ENCODE data around the gene ATP2A2.

ATP2A2 gene

GRCh38 chr12:110262442-110263388 is 18.3 kb upstream of the ATP2A2 start:
- no peak for DNase-seq

GRCh38 chr12:110266381-110266960 is 14.6 kb upstream of the ATP2A2 start:
- no peak for DNase-seq

- DNase-seq = peak; percentile 45
Observed at GRCh38 chr12:110266980-110267620, 13.9 kb upstream of the ATP2A2 start.

DNA sequence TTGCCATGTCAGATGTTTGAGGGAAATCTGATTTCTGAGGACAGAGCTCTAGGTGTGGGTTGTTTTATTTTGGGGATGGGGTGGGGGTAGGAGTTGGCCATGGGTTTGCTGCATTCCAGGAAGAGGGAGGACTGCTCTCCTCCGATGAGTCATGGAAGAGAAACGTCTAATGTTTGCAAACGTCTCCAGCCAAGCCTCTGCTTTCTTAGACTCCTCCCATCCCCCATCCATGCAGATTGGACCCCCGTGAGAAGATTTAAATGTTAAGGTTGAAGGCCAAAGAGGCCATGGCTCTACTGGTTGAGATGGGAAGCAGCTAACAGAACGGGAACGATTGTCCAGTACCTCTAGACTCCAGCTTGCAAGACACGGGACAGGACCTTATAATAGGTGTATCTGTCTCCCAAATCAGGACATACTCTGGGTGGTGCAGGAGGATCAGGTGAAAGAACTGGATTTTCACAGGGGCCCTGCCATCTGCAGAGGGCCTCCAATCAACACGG is 11.4 kb upstream of the ATP2A2 start:
- DNase-seq = no peak

DNA sequence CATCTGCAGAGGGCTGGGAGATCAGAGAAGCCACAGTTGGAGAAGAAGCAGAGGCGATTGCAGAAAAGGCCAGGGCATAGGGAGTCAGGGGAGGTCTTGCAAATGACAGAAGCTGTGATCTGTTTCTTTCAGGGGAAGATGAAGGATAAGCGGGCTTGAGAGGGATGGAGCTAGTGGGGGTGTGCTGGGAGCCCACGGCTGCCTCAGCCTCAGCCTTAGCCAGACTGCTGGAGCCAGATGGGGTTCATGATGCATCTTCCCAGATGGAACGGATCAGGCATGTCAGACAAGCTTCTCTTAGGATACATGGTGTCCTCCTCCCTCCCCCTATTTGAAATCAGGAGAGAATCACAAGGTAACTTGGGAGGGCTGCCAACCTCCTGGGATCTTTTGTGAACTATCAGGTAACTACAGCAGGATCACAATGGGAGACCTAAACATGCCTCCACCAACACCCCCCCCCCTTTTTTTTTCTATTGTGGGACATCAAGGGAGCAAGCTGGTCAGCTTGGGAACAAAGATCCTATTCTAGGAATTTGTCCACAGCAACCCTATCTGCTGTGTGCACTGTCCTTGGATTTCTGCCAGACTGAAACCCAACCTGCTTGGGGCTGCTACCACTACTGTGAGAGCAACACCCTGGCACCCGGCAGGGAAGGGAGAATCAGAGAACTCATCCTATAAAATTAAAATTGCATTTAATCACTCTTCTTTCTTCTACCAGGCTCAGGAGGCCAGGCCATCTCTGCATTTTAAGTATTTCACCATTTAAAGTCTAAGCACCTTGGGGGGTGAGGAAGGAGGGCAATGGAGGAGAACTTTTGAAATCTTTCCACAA is 10.7 kb upstream of the ATP2A2 start:
- DNase-seq = no peak

DNA sequence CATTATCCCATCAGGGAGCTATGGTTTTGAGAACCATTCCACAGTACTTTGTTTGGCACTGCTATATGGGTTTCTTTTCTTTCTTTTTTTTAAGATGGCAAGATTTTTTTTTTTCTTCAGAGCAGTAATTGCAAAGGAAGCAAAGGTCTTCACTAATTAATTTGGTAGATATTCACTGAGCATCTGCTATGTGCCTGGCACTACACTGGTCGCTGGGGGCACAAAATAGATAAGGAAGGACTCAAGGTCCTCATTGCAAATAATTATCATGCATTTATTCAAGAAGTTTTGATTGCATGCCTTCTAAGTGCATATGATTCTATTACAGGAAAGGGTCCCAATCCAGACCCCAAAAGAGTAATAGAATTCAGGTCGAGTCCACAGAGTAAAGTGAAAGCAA is 10.0 kb upstream of the ATP2A2 start:
- no peak for DNase-seq

DNA sequence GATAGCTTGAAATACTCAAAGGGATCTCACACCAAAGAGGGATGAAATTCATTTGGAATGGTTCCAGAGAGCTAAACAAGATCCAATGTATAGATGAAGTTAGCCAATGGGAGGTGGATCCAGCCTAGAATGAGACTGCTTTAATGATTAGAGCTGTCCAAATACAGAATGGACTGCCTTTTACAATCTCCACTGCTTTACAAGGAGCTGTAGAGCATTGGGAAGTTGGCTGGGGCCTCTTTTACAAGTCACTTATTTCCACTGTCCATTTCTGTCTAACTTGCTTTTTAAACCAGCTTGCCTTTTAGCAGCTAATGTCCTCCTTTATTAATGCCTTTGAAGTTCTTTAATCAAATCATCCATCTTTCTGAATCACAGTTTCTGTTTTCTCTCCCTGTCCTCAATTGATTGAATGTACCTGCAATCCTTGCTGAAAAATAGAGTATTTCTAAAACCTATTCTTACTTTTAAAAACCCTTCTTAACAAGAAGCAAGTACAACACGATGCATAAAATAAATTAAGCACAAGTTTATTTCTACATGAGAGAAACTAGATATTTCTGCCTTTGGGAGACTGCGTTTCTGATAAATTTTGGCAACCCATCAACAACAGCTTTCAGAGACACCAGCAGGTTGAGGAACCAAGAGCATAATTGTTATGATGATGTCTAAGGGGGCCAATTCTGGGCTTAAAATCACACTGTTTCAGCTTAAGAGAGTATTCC is 3.4 kb upstream of the ATP2A2 start:
- no peak for DNase-seq

GRCh38 chr12:110278255-110278536 is 2.9 kb upstream of the ATP2A2 start:
- DNase-seq = no peak

DNA sequence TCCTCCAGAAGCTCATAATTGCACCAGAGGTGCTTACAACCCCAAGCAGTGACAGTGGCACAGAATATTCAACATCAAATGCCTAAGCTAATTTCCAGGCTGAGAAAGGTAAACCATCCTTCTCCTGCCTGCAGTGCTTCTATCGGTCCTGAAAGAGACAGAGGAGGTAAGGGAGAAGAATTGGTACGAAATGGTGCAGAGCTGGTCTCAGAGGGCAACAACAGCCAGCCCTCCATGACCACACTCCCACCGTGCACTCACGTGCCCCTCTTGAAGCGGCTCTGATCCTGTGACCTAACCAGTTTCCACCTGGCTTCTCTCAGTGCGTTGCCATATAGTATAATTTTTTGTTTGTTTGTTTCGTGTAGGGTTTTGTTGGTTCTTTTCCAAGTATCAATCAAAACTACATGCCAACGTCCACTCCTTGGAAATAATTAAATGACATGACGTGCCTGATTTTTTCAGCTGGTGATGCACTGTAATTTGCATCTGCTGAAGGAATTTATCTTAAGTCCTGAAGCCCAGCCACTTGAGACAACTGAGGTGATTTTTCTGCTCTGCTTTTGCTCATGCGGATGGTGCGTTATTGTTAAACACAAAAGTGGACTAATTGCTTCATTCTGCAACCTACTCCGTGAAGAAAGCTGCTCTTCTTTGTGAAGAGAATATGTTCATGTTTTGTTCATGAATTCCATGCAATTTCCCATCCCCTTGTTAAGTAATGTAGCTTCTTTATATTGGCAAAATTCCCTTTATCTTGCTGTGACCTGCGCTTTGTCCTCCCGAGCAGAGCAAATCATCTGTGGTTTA is 1.3 kb upstream of the ATP2A2 start:
- DNase-seq = no peak

DNA sequence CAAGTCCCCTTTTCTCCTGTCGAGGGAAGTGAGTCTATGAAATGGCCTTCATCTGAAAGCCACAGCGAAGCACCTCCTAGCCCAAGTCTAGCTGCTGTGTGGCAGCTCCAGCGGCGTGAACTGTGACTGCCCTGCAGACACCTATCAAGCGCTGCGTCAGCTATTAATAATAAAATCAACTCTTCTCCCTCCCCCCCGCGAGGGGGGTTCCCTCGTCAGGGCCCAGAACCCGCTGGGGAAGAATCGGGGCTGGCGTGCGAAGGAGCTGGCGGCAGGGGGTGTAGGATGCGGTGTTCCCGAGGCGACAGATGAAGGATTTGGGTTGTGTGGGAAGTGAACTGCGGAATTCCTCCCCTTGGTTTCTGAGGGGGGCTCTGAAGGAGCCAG is 662 bp upstream of the ATP2A2 start:
- DNase-seq = no peak

DNA sequence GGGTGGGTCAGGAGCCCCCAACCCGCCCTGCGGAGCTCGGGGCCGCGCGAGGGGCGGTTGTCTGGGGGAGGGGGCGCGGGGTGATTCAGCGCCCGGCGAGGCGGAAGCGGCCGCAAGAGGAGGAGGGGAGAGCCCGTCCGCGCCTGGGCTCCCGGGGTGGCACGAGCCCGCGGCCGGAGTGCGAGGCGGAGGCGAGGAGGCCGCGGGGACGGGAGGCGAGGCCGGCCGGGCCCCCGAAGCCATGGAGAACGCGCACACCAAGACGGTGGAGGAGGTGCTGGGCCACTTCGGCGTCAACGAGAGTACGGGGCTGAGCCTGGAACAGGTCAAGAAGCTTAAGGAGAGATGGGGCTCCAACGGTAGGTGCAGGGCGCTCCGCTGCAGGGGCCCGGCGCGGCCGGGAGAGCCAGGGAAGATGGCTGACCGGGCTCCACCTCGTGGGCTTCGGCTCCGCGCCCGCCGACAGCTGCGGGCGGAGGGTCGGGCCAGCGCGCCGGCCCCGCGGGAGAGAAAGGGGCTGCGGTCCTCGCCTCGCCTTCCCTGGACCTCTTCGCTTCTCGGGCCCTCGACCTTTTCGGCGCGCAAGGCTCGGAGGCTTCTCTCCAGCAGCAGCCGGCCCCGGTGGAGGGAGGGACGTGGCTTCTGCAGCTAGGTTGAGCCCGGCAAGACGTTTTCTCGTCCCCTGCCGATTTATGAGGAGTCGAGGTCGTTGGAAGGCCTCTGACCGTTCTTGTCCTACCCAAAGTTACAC is 677 bp downstream of the ATP2A2 start:
- DNase-seq = no peak

DNA sequence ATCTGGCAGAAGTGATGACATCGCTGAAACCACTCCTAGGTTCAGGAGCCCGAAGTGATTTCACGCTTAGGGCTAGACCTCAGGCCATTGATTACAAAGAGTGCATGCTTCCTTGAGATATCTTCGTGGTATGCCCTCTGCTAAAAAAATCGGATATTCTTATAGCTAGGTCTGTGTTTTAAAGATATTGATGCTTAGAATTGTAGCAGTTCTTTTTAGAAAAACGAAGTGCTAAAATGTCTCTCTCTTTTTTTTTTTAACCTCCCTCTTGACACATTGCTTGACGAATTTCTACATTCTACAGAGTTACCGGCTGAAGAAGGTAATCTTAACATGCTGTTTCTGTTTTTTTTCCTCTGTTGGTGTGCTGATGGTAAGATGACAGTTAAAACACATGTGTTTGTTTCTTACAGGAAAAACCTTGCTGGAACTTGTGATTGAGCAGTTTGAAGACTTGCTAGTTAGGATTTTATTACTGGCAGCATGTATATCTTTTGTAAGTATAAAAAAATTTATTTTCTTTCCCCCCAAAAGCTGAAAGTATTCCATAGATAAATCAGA is 1.3 kb downstream of the ATP2A2 start:
- DNase-seq = no peak

DNA sequence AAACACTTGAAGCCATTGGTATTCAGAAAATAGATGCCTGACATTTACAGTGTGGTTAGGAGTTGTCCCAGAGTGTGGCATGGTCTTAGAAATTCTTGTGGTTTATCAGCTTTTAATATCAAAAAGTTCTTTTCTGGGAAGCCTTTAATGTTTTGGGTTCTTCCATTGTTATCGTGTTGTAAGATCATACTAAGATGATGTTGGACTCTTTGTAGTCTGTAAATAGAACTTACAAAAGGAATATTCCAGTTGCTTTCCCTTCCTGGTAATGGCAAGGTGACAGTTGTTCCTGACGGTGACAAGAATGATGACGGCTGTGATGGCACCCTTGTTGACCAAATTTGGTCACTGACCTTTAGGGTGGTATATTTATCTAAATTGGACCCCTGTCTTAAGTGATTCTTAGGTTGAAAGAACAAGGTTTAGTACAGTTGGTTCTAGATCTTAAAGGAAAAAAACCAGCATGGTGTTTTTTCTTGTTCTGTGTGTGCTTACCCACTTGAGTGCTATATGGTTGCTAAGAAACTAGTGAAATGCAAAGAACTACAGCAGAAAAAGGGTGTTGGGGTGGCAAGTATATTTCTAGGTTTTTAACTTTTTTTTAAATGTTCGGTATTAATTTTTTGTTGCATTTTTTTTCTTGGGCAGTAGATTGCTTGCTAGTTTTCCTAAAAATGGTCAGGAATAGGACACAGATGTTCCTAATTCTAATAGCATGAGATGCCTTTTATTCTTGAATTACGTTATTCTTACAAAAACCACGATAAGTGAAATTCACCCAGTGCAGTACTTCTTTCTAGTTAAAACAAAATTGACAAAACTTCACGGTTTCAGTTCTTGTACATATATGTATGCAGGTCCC is 2.1 kb downstream of the ATP2A2 start:
- DNase-seq = no peak

DNA sequence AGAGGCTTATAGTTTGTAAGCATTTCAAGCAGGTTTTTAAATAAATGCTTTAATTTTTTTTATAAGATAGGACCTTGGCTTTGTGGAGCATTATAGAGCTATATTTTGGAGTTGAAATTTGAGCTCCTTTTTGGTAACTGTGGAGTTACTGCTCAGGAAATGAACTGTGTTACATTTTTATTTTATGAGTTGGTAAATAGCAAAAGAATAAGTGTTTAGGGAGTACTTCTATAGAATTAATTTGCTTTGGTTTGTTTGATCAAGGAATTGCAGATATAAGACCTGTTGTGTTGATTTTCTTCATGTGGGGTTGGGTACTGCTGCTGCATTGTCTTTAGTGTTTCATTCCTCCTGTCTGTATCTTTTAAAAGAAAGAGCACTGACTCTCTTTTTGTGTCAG is 3.5 kb downstream of the ATP2A2 start:
- no peak for DNase-seq

DNA sequence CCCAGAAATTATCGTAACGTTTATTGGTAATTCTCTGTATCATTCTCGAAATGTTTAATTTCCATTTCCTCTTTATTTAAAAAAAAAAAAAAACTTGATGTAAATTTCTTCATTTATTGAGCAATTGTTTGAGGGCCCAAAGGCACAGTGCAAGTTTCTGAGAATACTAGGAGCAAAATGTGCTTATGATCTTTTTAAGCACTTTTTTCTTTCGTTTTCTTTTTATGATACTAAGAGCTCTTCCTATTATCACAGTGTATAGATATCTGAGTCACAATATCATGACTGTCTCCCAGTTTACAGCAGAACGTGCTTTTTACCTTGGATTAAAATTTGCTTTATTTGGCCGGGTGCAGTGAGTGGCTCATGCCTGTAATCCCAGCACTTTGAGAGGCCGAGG is 5.6 kb downstream of the ATP2A2 start:
- no peak for DNase-seq

- DNase-seq = no peak
Observed at GRCh38 chr12:110287986-110288385, 6.9 kb downstream of the ATP2A2 start.

GRCh38 chr12:110289044-110289710 is 8.1 kb downstream of the ATP2A2 start:
- DNase-seq = no peak

- no peak for DNase-seq
Observed at GRCh38 chr12:110289711-110290078, 8.6 kb downstream of the ATP2A2 start.

All from NCI-H1048 (cell line).